Measurements from ENCODE around the gene ZNF181.
A peak's percentile ranks its signal among the peaks of the same experiment; 100 is the strongest.
"Not testable (repeated sequence)": the region's sequence is repeated elsewhere in the genome, so short reads cannot be mapped to it uniquely, and the experiment has no call there.

The ZNF181 gene

DNA sequence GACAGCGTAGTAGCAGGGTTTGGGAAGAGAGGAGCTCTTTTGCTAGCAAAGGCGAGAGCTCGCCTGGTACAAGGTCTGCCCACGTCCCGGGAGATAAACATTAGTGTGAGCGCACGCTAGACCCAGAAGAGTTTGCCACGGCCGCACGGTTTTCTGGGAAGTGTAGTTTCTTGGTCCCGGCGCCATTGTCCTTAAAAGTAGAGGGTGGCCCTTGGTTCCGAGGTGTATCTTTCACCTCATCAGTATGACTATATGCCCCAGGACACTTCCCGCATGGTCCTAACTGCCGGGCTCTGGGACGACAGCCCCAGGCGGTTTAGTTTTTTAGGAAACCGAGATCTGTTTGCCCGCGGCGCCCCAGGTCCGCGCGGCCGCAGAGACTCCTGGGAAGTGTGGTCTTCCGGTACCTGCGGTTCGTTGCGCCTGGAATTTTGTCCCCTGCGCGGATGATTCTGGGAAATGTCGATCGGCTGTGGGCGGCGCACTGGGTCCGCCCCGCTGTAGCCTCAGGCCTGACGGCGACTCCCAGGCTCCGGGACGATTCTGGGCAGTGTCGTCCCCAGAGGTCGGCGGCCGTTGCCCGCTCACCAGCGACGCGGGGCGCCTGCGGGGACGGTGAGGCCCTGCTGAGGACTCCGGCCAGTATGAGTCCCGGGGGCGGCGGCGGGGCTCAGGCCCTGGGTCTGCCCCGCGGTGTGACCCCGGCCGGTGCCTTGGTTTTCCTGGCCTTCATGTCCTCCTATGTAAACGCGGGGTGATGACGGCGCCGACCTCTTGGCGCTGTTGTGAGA is at the start of gene ZNF181:
Gene ZNF181 (plus strand): TSS at position 498 of the 791 bp plus-strand sequence. CDS start 795 bp downstream, outside the sequence.
- peak; percentile 94 for DNase-seq

DNA sequence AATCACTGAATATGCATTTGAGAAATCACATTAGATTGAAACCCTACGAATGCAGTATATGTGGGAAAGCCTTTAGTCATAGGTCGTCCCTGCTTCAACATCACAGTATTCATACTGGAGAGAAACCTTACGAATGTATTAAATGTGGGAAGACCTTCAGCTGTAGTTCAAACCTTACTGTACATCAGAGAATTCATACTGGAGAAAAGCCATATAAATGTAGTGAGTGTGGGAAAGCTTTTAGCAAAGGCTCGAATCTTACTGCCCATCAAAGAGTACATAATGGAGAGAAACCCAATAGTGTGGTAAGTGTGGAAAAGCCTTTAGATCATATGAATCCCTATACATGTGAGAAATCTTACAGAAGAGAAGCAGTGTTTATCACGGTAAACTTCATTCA is 48.8 kb upstream of the ZNF181 start:
- DNase-seq = not testable (repeated sequence)

DNA sequence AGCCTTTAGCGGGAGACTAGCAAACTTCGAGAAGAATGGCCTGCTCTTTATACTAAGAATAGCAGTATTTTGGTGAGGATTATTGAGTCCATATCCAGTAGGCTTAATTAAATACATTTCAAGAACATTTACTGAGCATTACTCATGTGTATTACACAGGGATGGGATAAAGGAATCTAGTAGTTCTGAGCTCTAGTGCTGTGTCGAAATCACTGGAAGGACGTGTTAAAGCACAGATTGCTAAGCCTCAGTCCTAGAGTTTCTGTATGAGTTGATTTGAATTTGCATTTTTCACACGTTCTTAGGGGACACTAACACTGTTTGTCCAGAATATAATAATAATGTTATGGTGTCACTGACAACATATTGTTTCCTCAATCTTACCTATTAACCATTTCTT is 47.6 kb upstream of the ZNF181 start:
- DNase-seq = no peak

DNA sequence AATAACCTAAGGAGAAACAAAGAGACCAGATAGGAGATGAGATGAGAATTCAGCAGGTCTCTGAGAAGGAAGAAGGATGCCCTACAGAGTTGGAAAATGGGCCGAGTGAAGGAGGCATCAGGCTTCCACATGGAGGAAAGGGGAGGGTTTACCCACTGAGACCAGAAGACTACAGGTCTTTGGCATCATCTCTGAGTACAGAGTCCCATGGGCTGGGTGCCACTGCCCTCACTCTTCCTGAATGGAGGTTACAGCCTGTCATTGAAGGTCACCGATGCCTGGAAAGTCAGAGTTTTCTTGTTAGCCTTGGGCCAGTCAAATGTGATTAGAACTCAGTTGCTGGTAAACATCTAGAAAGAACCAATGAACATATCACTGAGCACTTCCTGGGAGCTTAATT is 46.7 kb upstream of the ZNF181 start:
- no peak for DNase-seq

DNA sequence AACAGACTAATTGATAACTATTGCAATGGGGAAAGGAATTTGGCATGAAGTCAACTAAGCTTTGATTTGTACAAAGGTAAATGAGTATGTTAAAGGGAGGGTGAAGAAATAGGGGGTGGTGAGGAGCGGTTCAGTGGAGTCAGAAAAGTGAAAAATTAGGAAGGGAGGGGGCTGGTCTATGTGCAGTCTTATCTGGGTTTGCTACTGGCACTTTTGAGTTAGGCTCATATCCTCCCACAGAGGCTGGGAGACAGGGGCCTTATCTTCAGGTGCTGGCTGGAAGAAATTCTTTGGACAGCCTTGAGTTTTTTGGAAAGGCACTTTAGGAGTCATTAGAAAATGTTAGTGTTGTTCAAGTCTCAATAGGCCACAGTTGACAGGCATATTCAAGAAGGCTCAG is 45.5 kb upstream of the ZNF181 start:
- no peak for DNase-seq

DNA sequence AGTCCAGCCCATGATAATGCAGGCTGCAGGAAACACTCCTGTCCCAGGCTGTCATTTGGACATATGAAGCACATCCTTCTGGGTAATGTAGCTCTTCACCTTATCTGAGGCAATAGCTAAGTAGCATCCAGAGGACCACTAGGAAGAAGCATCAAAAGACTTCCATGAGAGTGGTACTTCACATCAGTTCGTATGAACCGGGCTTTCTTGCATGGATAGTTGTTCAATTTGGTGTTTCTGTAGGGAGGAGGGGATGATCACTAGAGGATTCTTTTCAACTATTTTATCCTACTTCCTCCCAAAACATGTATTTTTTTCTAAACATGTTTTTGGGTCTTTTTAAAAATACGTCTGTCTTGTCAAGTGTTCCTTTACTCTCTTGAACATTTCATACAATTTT is 43.7 kb upstream of the ZNF181 start:
- DNase-seq = no peak

DNA sequence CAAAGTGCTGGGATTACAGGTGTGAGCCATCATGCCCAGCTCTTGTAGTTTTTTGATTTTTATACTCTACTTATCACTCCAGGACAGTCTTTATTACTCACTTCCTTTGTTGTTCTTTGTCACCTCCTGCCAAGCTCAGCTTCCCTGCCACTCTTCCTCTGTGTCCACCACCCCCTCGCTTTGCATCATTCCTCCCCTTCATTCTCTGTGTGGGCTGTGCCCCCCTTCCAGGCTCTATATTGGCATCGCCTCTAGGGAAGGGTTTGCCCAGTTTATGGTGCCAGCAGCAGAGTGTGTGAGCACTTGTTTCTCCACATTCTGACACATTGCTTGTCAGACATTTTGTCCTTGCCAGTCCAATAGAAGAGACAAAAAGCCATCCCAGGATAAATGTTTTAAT is 41.5 kb upstream of the ZNF181 start:
- DNase-seq = no peak

DNA sequence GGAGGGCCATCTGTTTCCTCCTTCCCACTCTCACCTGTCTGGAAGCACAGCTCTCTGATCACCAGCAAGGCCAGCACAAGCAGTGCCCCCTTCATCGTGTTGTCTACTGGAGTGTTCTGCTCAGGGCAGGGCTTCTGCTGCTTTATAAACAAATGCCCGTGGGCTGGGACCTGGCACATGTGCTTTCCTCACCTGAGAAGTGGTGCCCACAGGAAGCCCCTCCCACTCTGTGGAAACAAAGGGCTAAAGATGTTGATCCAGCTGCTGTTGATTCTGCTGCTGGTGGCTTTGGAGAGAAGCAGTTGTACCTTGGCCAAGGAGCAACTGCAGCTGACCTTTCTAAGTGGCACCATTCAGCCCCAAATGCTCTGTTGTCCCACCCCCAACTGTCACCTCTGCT is 26.4 kb upstream of the ZNF181 start:
- no peak for DNase-seq

DNA sequence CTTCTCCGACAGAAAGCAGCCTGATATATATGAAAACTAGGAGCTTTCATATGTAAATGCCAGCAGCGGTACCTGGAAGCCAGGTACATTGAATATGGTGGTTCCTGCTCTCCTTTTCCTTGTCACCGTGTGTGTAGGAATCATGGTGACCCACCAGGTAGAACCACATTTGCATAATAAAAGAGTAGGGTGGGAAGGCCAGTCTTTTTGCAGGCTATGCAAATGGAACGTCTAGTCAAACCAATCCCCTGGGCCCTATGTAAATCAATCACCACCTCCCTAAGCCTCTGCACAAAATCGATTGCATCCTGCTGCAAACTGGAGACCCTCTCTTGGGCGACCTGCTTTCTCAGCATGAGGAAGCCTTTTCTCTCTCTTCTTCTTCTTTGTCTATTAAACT is 22.2 kb upstream of the ZNF181 start:
- DNase-seq = no peak

DNA sequence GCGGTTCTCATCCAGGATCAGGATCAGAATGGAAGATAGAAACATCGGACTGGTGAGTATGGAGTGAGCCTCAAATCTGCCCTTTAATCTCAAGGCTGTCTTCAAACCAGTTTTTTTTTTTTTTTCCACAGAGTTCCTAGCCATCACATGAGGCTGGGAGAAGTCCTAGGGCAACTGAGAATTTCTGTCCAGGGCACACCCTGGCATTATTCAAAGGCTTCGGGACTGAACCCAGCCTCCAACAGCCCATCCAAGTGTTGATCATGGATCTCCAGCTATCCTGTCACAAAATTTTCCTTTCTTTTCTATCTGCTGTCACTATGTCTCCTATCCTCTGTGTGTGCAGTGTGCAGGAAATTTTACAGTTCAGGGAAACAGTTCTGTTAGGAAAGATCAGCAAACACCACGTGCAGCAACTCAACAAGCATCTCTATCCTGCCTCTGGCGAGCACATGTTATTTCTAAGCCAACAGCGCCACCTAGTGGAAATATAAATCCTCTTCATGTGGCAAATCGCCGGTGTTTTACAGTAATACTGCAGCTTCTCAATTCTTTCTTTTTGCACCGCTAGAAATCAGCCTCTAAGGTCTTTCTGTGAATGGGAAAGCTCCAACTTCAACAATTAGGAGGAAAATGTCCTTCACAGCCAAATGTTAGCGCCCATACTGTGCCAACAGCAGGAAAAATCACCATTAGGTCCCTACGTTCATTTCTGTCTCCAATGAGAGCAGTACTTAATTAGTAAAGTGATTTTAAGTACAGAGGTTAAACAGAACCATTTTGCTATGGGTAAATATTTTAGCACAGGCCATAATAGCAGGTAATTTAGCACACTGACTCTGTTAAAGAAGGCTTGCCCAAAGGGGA is 21.4 kb upstream of the ZNF181 start:
- DNase-seq = peak; percentile 78

DNA sequence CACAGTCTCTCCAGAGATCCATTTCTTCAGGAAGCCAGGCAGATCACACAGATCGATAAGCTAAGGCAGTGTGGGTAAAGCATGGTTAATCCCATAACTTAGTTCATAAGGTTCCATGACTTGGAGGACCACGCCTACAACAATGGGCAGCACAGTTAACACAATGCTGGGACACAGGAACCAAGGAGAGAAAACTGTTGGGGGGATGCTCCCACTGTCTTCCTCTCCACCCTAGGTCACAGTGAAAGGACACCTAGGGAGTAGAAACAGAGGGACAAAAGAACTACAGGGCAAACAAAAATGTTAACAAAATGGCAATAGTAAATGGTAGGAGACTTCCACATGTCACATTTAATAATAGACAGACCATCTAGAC is 20.8 kb upstream of the ZNF181 start:
- DNase-seq = no peak

DNA sequence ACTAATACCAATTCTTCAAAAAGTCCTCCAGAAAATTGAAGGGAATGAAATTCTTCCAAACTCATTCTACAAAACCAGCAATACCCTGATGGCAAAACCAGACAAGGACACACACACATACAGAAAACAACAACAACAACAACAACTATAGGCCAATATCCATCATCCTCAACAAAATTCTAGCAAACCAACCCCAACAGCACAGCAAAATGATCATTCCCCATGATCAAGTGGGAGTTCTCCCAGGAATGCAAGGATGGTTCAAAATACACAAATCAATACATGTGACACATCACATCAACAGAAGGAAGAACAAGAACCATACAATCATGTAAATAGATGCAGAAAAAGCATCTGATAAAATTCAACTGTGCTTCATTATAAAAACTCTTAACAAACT is 18.7 kb upstream of the ZNF181 start:
- no peak for DNase-seq

DNA sequence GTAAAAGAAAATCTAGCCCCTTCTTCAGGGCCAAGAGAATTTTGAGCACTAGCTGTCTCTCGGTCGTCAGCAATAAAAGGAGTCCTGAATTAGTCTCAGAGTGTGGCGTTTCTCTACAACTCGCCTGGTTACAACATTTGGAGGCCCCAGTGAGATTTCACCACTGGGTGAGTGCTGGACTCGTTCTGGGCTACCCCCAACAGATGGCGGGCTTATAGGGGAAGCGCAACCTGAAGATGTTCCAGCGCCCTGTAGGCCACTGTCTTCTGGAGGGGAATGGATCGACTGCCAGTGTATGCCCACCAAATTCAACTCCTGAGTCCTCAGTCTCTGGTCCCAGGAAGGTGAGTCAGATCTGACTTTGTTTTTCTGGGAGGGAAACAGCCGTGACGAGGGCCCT is 11.7 kb upstream of the ZNF181 start:
- DNase-seq = no peak

DNA sequence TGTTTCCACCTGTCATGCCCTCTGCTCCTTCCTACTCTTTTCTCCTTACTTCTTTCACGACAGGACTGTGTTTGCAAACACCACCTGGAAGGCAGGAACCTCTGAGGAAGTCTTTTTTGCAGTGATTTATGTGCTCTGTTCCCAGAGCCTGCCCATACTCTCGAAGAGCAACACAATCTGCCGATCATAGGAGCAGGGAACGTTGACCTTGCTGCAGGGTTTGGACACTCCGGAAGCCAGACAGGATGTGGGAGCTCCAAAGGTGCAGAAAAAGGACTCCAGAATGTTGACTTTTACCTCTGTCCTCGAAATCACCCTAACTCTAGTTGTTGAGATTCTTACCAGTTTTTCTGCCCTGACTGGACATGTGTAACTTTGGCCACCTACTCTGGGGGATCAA is 8.6 kb upstream of the ZNF181 start:
- DNase-seq = no peak

DNA sequence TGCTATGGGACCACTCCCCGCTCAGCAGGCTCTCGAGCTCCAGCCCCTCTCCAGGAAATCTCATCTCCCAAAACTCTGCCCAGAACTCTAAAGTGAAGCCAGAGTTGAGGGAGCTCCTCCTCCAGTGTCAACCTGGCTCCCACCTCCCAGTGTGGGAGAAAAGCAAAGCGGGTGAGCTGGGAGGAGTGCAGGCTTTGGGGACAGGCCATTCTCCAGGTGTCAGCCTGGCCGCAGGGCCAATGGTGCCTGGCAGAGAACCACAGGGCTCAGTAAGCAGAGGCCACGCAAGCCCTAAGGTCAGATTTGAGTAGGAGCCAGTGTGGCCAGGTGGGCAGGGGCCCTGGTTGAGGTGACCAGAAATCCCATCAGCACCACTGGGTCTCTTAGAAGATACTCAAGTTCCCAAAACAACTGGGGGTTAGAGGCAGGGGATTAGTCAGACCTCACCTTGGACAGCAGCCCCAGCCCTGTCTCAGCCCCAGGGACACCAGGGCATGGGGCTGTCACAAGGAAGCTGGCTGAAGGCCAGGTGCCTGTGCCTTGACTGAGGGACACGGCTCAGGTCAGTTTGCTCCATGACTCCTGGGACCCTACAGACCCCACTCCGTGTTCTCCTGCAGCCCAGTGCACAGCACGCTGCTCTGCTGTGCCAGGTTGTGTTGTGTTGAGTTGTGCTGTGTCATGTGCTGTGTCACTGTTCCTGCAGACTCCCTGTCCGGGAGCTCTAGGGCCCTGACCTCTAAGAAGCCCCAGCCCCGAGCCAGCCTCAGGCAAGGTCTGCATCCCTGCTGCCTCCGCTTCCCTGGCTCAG is 2.8 kb upstream of the ZNF181 start:
- DNase-seq = no peak

DNA sequence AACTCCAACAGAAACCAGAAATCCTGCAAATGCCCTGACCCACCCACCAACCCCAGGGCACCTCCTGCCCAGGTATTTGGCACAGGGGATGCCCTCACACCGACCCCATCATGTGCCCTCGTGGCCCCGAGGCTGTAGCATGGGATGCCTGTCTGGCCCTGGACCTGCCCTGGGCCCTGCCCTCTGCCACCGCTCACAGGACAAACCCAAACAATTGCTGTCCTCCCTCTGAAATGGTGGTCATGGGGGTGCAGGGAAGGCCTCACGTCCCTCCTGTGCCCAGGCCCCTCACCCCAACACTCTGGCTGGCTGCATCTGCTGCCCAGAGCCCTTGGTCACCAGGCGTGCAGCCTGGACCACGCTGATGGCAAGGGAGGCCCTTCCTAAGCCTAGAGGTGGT is 2.1 kb upstream of the ZNF181 start:
- no peak for DNase-seq

DNA sequence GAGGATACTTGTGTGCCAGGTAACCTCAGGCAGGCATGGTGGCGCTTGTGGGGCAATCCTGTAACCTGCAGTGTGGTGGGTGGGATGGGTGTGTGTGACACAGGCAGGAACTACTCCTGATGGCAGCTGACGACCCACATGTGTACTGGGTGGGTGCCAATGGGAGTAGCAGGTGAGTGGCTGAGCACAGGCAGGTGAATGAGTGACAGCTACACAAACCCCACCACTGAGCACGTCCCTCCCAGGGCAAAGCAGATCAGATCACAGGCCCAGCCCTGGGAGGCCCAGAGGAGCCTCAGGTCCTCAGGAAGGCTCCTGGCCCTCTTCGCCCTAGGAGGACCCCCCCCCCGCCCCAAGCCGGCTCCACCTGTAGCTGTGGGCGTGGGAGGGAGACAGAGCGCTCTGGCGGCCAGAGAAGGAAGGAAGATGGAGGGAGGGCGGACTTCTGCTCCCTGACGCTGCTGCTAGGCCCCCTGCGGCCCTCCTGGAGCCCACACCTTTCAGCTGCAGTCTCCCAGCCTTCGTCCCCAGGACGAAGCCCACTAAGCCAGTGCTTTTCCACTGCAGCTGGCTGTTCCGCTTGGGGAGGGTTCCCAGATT is 1.3 kb upstream of the ZNF181 start:
- DNase-seq = no peak

DNA sequence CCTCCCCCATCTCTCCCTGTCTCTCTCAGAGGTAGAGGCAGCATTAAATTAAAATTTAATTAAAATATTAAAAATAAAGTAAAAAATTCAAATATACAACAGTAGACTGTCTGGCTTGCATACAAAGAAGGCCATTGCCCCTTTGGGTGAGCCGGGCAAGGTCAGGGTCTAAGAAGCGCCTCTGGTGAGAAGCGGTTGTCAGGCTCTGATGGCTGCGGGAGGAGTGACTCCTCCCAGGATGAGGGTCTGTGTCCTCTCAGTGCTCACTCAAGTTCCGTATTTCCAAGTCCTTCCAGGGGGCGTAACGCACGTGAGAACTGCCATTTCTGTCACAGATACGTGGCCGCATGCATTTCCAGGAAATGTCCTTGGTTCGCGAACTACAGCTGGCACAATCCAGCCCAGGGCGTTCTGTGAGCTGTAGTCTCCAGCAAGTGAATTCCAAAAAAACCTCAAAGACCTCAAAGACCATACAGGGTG is 737 bp upstream of the ZNF181 start:
- DNase-seq = peak; percentile 93

DNA sequence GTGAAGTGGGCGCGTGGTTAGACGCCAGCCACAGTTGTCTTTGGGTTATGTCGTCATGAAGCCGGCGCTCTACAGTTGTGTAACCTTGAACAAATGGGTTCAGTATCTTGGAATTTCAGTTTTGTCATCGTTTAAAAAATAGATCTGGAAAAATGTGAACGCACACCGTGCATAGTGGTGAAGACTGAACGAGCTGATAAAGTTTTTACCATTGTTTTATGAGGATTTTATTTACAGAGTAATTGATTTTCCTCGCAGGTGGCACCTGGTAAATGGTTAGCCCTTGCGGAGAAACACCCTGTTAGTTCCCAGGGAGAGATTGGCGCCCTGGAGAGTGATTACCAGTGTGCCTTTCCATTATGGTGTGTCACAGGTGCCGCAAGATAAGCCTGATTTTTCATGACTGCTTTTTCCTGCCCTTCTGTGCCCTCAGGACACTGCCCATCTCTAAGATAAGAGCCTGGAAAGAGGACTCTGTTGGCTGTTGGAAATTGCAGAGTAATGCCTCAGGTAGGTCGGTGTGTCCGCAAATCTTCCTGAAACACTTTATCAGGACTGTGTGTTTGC is 577 bp downstream of the ZNF181 start:
- peak; percentile 83 for DNase-seq

DNA sequence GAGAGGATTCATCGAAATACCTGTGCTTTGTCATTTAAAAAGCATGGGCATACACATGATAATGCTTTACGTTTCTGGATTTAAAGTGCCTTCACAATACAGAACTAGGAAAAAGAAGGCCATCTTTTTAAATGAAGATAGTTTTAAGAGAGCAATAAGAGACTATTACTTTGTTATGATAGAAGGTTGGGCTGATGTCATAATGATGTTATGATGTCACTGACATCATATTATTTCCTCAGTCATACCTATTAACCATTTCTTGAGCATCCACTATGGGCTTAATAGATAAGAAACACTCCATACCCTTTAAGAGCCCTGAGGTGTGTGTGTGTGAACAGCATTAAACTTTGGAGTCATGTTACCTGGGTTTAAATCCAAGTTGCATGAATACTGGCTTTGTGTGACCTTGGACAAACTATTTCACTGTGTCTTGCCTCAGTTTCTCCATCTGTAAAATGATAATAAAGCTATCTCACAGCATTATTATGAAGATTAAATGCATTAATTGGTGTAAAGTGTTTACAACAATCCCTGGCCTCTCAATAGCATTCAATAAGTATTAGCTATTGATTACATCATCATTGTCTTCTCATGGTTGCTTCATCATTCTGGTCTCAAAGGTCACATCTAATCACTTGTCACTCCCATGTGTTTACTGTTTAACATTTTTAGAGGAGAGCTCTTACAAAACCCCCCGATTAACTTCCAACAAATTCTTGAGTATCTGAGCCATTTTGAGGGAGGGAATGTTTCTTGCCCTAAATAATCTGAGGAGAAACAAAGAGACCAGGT is 11.1 kb downstream of the ZNF181 start:
- DNase-seq = no peak

DNA sequence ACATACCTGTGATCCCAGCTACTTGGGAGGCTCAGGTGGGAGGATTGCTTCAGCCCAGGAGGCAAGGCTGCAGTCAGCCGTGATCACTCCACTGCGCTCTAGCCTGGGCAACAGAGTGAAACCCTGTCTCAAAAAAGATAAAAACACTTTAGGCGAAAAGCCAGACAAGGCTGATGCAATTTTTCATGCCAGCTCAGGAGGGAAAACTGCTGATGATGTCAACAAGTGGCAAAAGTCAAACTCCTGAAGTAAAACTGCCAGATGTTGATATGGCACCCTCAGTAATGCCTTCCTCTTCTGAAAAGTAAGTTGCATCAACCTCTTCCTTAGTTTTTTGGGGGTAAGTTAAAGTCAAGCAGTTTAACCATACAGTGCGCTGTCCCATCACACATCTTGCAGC is 23.4 kb downstream of the ZNF181 start:
- DNase-seq = no peak

Data from MV-4-11 (cell line).